Esophagus muscularis mucosa (tissue), 4 donors: Measurements from ENCODE around the gene TMEM140. TPM values are rescaled to one million over a fixed set of nuclear protein-coding genes. Genes with fewer than 3 reads are reported as not detected.

Source experiments
- DNase-seq: peaks from one replicate; pipeline ENCODE4 v3.0.0-alpha.2; 2017; ENCODE audit errors: extremely low spot score
- H3K27ac ChIP-seq, 4 donors: fragments of 200-600 bp; sonication (generic); replicated peaks in 1 of 4; 1 replicate in 3 of 4; 2 replicates in 1 of 4; pipeline ENCODE4 v1.5.1; 2016 to 2019; ENCODE audit warnings: mild to moderate bottlenecking in 1 of 4
- H3K27me3 ChIP-seq, 4 donors: fragments of 200-600 bp; sonication (generic); one replicate each; pipeline versions ENCODE4 v1.5.1 to v1.6.0; 2016 to 2019
- H3K36me3 ChIP-seq, 4 donors: fragments of 200-600 bp; sonication (generic); one replicate each; pipeline ENCODE4 v1.5.1; 2016 to 2019
- H3K4me1 ChIP-seq, 4 donors: fragments of 200-600 bp; sonication (generic); one replicate each; pipeline ENCODE4 v1.5.1; 2016 to 2019
- H3K4me3 ChIP-seq, 4 donors: fragments of 200-600 bp; sonication (generic); 1 replicate in 2 of 4; 2 replicates in 2 of 4; pipeline ENCODE4 v1.5.1; 2016 to 2019; ENCODE audit warnings: mild to moderate bottlenecking in 4 of 4, moderate library complexity in 1 of 4
- H3K9me3 ChIP-seq, 4 donors: fragments of 200-600 bp; sonication (generic); 1 replicate in 3 of 4; 2 replicates in 1 of 4; pipeline ENCODE4 v1.5.1; 2016 to 2019
- CTCF ChIP-seq, 3 experiments: fragments of 200-600 bp in 2 of 3; fragments of 450-650 bp in 1 of 3; sonication (generic) in 2 of 3; IDR thresholded peaks; one replicate each; pipeline ENCODE4 v1.5.1; 2017 to 2019; ENCODE audit warnings: antibody characterized with exemption in 3 of 3, mild to moderate bottlenecking in 2 of 3, moderate library complexity in 1 of 3
- EP300 ChIP-seq: sonication (generic); formaldehyde crosslinking; IDR thresholded peaks from one replicate; pipeline ENCODE4 v1.6.1; 2017; ENCODE audit warnings: antibody characterized with exemption
- POLR2A ChIP-seq: fragments of 450-650 bp; IDR thresholded peaks from one replicate; pipeline ENCODE4 v1.6.1; 2017; ENCODE audit warnings: antibody characterized with exemption, moderate library complexity, mild to moderate bottlenecking, low read depth
- POLR2AphosphoS5 ChIP-seq, 2 donors: sonication (generic); formaldehyde crosslinking; IDR thresholded peaks; one replicate each; pipeline ENCODE4 v1.6.1; 2017; ENCODE audit warnings: antibody characterized with exemption in 2 of 2
- WGBS: methylation state at CpG from one replicate; pipeline ENCODE4 v1.1.5; 2018; 5-methylcytosine and 5-hydroxymethylcytosine counted together
- intact Hi-C: fragments of 100-400 bp; cut with DNase I; formaldehyde crosslinking; loops from one replicate; pipeline ENCODE4 v1.15.1; 2023
- total RNA-seq, 4 donors: library from RNA; depleted of rRNA; stranded (reverse); fragments of >200 nt; gene quantifications; one replicate each; pipeline versions ENCODE4 v1.1.0 to v1.2.1, GENCODE V29; 2016

TMEM140 gene
- total RNA-seq, 4 donors from 2014 or later, result 13.0 to 21.2 (median 17.1) TPM

GRCh38 chr7:135160098-135160857, 12.4 kb downstream of the TMEM140 start:
- WGBS, result 69% methylated on average over 5 of the region's 5 CpGs
- no peaks in the 10 kb centered on the region for H3K27me3 ChIP-seq
- H3K9me3 ChIP-seq, result peaks cover 0 to 12% (median 5%) of the 10 kb centered on the region in 4 donors
- H3K4me1 ChIP-seq, result peaks cover 44 to 74% (median 55%) of the 10 kb centered on the region in 4 donors
- TF ChIP-seq POLR2AphosphoS5 (IDR thresholded peaks at IDR 0.05) (no peak), POLR2A (no peak), CTCF (IDR thresholded peaks at IDR 0.05) (no peak), EP300 (no peak)
- no peak for DNase-seq
- intact Hi-C loops, result no loop called here
- H3K36me3 ChIP-seq, result peaks cover 0 to 26% (median 18%) of the 10 kb centered on the region in 4 donors
- peak overlapping the region; percentile 49 to 66 (median 56) for H3K27ac ChIP-seq
- no peak overlapping the region for H3K4me3 ChIP-seq

- intact Hi-C loops, result no loop called here
- Histone ChIP-seq H3K36me3 (peaks cover 0 to 33% (median 26%) of the 10 kb centered on the region in 4 donors), H3K4me1 (peaks cover 52 to 82% (median 62%) of the 10 kb centered on the region in 4 donors), H3K27me3 (no peaks in the 10 kb centered on the region), H3K4me3 (no peak overlapping the region), H3K9me3 (peaks cover 0 to 7% (median 1%) of the 10 kb centered on the region in 4 donors), H3K27ac (peak overlapping the region; percentile 49 to 66 (median 56))
- WGBS, result 58% methylated on average over 9 of the region's 9 CpGs
- TF ChIP-seq POLR2A (no peak), POLR2AphosphoS5 (IDR thresholded peaks at IDR 0.05) (peak in 1 of 2 donors; percentile 31), EP300 (no peak), CTCF (IDR thresholded peaks at IDR 0.05) (no peak)
- no peak for DNase-seq
Measured at GRCh38 chr7:135160858-135161653, 13.2 kb downstream of the TMEM140 start.

GRCh38 chr7:135161669-135162068, 13.8 kb downstream of the TMEM140 start:
- peak overlapping the region; percentile 14 to 66 (median 56) for H3K27ac ChIP-seq
- peaks cover 0 to 37% (median 32%) of the 10 kb centered on the region in 4 donors for H3K36me3 ChIP-seq

More at GRCh38 chr7:135161669-135162068, 13.8 kb downstream of the TMEM140 start:
- 81% methylated on average over 6 of the region's 6 CpGs for WGBS
- no peak overlapping the region for H3K4me3 ChIP-seq
- TF ChIP-seq CTCF (IDR thresholded peaks at IDR 0.05) (no peak), POLR2AphosphoS5 (IDR thresholded peaks at IDR 0.05) (no peak), EP300 (no peak), POLR2A (no peak)
- peaks cover 0 to under 1% (median 0%) of the 10 kb centered on the region in 4 donors for H3K9me3 ChIP-seq
- H3K4me1 ChIP-seq, result peaks cover 58 to 88% (median 68%) of the 10 kb centered on the region in 4 donors
- no peaks in the 10 kb centered on the region for H3K27me3 ChIP-seq
- no peak for DNase-seq
- intact Hi-C loops, result no loop called here
